Parathyroid adenoma (tissue), 2 donors: ENCODE results near the gene ANKRD17.

ENCODE experiments used
- H2AFZ ChIP-seq: fragments of 300-600 bp; sonication (generic); one replicate; pipeline ENCODE4 v1.7.0; 2017; ENCODE audit warnings: antibody characterized with exemption, mild to moderate bottlenecking
- H3K27ac ChIP-seq: fragments of 300-600 bp; sonication (generic); one replicate; pipeline ENCODE4 v1.7.0; 2017
- H3K27me3 ChIP-seq: fragments of 300-600 bp; sonication (generic); one replicate; pipeline ENCODE4 v1.7.0; 2017; ENCODE audit warnings: low read length; ENCODE audit not compliant: control insufficient read depth, insufficient read depth
- H3K36me3 ChIP-seq: fragments of 300-600 bp; sonication (generic); one replicate; pipeline ENCODE4 v1.7.0; 2017; ENCODE audit warnings: low read length; ENCODE audit not compliant: control insufficient read depth, insufficient read depth
- H3K4me1 ChIP-seq: fragments of 300-600 bp; sonication (generic); one replicate; pipeline ENCODE4 v1.7.0; 2017; ENCODE audit warnings: control low read depth
- H3K4me2 ChIP-seq: fragments of 300-600 bp; sonication (generic); one replicate; pipeline ENCODE4 v1.7.0; 2017; ENCODE audit warnings: low read length
- H3K4me3 ChIP-seq: fragments of 300-600 bp; sonication (generic); one replicate; pipeline ENCODE4 v1.7.0; 2017; ENCODE audit warnings: low read depth, low read length
- H3K79me2 ChIP-seq: fragments of 300-600 bp; sonication (generic); one replicate; pipeline ENCODE4 v1.7.0; 2017; ENCODE audit warnings: control low read depth
- H3K9ac ChIP-seq: fragments of 300-600 bp; sonication (generic); one replicate; pipeline ENCODE4 v1.7.0; 2017; ENCODE audit warnings: mild to moderate bottlenecking
- H3K9me3 ChIP-seq: fragments of 300-600 bp; sonication (generic); one replicate; pipeline ENCODE4 v1.7.0; 2017; ENCODE audit warnings: low read length; ENCODE audit not compliant: control insufficient read depth
- TF ChIP-seq, protein P1 (sequence below): fragments of 300-600 bp; sonication (generic); IDR thresholded peaks from one replicate; pipeline ENCODE4 v1.7.0; 2017; ENCODE audit warnings: antibody characterized with exemption, mild to moderate bottlenecking
- donor health status: primary hyperparathyroidism.

The ANKRD17 gene

DNA sequence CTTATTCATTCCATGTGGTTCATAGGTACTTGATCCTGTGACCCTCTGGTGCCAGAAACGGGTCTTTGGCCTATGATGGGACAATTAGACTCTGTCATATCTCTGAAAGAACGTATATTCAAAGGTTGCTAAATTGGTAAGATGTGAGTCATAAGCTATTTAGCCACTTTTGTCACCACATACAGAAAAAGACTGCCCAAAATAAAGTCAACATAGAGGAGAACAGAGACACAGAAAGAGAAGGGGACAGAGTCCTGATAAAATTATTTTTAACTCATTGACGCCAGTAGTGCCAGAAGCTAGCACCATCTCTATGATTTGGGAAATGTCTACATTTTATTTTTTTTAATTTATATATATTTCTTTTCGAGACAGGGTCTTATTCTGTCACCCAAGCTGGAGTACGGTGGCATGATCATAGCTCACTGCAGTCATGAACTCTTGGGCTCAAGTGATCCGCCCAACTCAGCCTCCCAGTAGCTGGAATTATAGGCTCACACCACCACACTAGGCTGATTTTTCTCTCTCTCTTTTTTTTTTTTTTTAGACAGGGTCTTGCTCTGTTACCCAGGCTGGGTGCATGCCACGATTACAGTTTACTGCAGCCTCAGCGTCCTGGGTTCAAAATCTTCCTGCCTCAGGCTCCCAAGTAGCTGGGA, 96.9 kb downstream of the ANKRD17 start:
- Histone ChIP-seq H3K4me2 (no peak overlapping the region), H2AFZ (no peak overlapping the region), H3K79me2 (peaks cover 5% of the 10 kb centered on the region), H3K9me3 (no peaks in the 10 kb centered on the region), H3K9ac (no peak overlapping the region), H3K4me1 (peaks cover 2% of the 10 kb centered on the region), H3K27ac (no peak overlapping the region), H3K4me3 (no peak overlapping the region), H3K27me3 (no peaks in the 10 kb centered on the region), H3K36me3 (no peaks in the 10 kb centered on the region)
- TF ChIP-seq, protein P1, sequence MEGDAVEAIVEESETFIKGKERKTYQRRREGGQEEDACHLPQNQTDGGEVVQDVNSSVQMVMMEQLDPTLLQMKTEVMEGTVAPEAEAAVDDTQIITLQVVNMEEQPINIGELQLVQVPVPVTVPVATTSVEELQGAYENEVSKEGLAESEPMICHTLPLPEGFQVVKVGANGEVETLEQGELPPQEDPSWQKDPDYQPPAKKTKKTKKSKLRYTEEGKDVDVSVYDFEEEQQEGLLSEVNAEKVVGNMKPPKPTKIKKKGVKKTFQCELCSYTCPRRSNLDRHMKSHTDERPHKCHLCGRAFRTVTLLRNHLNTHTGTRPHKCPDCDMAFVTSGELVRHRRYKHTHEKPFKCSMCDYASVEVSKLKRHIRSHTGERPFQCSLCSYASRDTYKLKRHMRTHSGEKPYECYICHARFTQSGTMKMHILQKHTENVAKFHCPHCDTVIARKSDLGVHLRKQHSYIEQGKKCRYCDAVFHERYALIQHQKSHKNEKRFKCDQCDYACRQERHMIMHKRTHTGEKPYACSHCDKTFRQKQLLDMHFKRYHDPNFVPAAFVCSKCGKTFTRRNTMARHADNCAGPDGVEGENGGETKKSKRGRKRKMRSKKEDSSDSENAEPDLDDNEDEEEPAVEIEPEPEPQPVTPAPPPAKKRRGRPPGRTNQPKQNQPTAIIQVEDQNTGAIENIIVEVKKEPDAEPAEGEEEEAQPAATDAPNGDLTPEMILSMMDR, result no peak

DNA sequence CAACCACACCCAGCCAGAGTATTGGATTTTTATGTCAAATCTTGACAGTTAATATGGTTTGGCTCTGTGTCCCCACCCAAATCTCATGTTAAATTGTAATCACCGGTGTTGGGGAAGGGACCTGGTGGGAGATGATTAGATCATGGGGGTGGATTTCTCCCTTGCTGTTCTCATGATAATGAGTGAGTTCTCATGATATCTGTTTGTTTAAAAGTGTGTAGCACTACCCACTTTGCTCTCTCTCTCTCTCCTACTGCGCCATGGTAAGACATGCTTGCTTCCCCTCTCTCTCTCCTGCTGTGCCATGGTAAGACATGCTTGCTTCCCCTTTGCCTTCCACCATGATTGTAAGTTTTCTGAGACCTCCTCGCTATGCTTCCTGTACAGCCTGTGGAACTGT, 102.2 kb downstream of the ANKRD17 start:
- Histone ChIP-seq H3K4me3 (no peak overlapping the region), H3K36me3 (no peaks in the 10 kb centered on the region), H2AFZ (no peak overlapping the region), H3K79me2 (peaks cover 3% of the 10 kb centered on the region), H3K4me2 (no peak overlapping the region), H3K9ac (no peak overlapping the region), H3K27ac (no peak overlapping the region), H3K4me1 (peaks cover 2% of the 10 kb centered on the region), H3K9me3 (no peaks in the 10 kb centered on the region), H3K27me3 (no peaks in the 10 kb centered on the region)
- TF ChIP-seq, protein P1, result no peak

- no peaks in the 10 kb centered on the region for H3K4me1 ChIP-seq
- H3K79me2 ChIP-seq, result no peaks in the 10 kb centered on the region
- no peak overlapping the region for H2AFZ ChIP-seq
- no peaks in the 10 kb centered on the region for H3K9me3 ChIP-seq
- H3K27me3 ChIP-seq, result no peaks in the 10 kb centered on the region
- no peak overlapping the region for H3K27ac ChIP-seq
- no peak overlapping the region for H3K4me2 ChIP-seq
- H3K4me3 ChIP-seq, result no peak overlapping the region
- H3K36me3 ChIP-seq, result no peaks in the 10 kb centered on the region
- TF ChIP-seq, protein P1, result no peak
- no peak overlapping the region for H3K9ac ChIP-seq
These were observed 105.7 kb downstream of the ANKRD17 start for GRCh38 chr4:73152893-73153292.

DNA sequence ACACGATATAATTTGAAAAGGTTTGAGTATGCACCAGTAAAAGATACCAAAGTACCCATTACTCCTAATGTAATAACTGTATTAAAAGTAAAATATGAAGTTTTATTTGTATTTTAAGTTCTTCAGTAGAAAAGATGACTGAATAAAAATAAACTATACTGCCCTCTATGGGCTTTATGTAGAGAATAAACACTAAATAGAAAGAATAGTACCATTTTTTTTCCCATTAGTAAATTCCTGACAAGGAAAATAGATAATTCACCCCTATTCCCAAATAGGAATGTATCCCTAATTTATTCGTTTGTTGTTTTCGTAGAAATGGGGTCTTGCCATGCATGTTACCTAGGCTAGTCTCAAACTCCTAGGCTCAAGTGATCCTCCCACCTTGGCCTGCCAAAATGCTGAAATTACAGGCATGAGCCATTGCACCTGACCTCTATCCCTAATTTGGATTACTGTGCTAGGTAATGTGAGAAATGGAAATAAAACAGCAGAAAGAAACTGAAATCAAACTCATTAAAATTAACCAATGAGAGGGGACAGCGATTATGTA, 115.5 kb downstream of the ANKRD17 start:
- H3K36me3 ChIP-seq, result no peaks in the 10 kb centered on the region
- H2AFZ ChIP-seq, result no peak overlapping the region
- H3K9me3 ChIP-seq, result no peaks in the 10 kb centered on the region
- no peaks in the 10 kb centered on the region for H3K79me2 ChIP-seq
- H3K27me3 ChIP-seq, result no peaks in the 10 kb centered on the region
- no peak overlapping the region for H3K4me3 ChIP-seq
- H3K4me1 ChIP-seq, result no peaks in the 10 kb centered on the region
- TF ChIP-seq, protein P1, result peak; percentile 24
- H3K9ac ChIP-seq, result no peak overlapping the region
- no peak overlapping the region for H3K4me2 ChIP-seq
- no peak overlapping the region for H3K27ac ChIP-seq

DNA sequence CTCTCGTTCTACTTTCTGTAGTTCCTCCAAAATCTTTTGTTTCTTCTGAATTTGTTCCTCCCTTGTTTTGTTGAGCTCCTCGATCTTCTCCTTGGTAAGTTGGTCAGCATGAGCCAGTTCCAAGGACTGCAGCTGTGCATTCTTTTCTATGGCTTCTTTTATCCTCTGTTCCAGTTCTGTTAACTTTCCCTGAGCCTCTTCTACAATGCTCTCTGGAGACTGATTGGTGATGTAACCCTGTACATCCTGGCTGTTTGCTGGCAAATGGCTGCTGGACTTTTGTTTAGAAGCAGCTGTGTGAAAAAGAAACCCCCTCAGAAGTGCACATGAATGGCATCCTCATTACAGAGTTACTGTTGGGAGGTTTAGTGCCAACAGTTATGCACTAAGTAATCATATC, 118.6 kb downstream of the ANKRD17 start:
- no peaks in the 10 kb centered on the region for H3K4me1 ChIP-seq
- TF ChIP-seq, protein P1, result no peak
- H3K27ac ChIP-seq, result no peak overlapping the region
- no peaks in the 10 kb centered on the region for H3K79me2 ChIP-seq
- H3K4me2 ChIP-seq, result no peak overlapping the region
- H3K4me3 ChIP-seq, result no peak overlapping the region
- no peaks in the 10 kb centered on the region for H3K9me3 ChIP-seq
- H2AFZ ChIP-seq, result no peak overlapping the region
- H3K27me3 ChIP-seq, result no peaks in the 10 kb centered on the region
- no peaks in the 10 kb centered on the region for H3K36me3 ChIP-seq
- H3K9ac ChIP-seq, result no peak overlapping the region
